ENCODE data around the gene ENTPD6.

Gene ENTPD6

GRCh38 chr20:25247000-25247517 lies 51.5 kb downstream of the ENTPD6 start (continued):
- TF ChIP-seq, protein P1, sequence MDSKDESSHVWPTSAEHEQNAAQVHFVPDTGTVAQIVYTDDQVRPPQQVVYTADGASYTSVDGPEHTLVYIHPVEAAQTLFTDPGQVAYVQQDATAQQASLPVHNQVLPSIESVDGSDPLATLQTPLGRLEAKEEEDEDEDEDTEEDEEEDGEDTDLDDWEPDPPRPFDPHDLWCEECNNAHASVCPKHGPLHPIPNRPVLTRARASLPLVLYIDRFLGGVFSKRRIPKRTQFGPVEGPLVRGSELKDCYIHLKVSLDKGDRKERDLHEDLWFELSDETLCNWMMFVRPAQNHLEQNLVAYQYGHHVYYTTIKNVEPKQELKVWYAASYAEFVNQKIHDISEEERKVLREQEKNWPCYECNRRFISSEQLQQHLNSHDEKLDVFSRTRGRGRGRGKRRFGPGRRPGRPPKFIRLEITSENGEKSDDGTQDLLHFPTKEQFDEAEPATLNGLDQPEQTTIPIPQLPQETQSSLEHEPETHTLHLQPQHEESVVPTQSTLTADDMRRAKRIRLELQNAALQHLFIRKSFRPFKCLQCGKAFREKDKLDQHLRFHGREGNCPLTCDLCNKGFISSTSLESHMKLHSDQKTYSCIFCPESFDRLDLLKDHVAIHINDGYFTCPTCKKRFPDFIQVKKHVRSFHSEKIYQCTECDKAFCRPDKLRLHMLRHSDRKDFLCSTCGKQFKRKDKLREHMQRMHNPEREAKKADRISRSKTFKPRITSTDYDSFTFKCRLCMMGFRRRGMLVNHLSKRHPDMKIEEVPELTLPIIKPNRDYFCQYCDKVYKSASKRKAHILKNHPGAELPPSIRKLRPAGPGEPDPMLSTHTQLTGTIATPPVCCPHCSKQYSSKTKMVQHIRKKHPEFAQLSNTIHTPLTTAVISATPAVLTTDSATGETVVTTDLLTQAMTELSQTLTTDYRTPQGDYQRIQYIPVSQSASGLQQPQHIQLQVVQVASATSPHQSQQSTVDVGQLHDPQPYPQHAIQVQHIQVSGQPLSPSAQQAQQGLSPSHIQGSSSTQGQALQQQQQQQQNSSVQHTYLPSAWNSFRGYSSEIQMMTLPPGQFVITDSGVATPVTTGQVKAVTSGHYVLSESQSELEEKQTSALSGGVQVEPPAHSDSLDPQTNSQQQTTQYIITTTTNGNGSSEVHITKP (tag by site-specific recombination; IDR thresholded peaks at IDR 0.05): peak; percentile 16
- no peak for TF ChIP-seq SETDB1 (IDR thresholded peaks at IDR 0.05; ENCODE audit: insufficient read length, low read length)
- 0 out of 2 replicates have a peak, but pooled peaks have one; percentile 48 for TF ChIP-seq ZXDB (tag by site-specific recombination; IDR thresholded peaks at IDR 0.05)
- peak; percentile 85 for TF ChIP-seq CTCF (tag by site-specific recombination; IDR thresholded peaks at IDR 0.05)
- TF ChIP-seq ZFHX2 (tag by site-specific recombination; conservative IDR thresholded peaks at IDR 0.05): peak; percentile 37; the same call in 1 of the 2 replicates
- TF ChIP-seq SP7 (tag by site-specific recombination; IDR thresholded peaks at IDR 0.05): 0 out of 2 replicates have a peak, but pooled peaks have one; percentile 40
- no peak for TF ChIP-seq ZNF513 (tag by site-specific recombination; IDR thresholded peaks at IDR 0.05)
- TF ChIP-seq ZBTB48 (tag by site-specific recombination; IDR thresholded peaks at IDR 0.05): peak; percentile 84
- TF ChIP-seq PRDM1 (tag by site-specific recombination; IDR thresholded peaks at IDR 0.05): no peak
- no peak for TF ChIP-seq EGR2 (tag by site-specific recombination; IDR thresholded peaks at IDR 0.05; ENCODE audit: low read depth)
- TF ChIP-seq, protein P2, sequence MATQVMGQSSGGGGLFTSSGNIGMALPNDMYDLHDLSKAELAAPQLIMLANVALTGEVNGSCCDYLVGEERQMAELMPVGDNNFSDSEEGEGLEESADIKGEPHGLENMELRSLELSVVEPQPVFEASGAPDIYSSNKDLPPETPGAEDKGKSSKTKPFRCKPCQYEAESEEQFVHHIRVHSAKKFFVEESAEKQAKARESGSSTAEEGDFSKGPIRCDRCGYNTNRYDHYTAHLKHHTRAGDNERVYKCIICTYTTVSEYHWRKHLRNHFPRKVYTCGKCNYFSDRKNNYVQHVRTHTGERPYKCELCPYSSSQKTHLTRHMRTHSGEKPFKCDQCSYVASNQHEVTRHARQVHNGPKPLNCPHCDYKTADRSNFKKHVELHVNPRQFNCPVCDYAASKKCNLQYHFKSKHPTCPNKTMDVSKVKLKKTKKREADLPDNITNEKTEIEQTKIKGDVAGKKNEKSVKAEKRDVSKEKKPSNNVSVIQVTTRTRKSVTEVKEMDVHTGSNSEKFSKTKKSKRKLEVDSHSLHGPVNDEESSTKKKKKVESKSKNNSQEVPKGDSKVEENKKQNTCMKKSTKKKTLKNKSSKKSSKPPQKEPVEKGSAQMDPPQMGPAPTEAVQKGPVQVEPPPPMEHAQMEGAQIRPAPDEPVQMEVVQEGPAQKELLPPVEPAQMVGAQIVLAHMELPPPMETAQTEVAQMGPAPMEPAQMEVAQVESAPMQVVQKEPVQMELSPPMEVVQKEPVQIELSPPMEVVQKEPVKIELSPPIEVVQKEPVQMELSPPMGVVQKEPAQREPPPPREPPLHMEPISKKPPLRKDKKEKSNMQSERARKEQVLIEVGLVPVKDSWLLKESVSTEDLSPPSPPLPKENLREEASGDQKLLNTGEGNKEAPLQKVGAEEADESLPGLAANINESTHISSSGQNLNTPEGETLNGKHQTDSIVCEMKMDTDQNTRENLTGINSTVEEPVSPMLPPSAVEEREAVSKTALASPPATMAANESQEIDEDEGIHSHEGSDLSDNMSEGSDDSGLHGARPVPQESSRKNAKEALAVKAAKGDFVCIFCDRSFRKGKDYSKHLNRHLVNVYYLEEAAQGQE (tag by site-specific recombination; IDR thresholded peaks at IDR 0.05): peak; percentile 54; the same call in 1 of the 2 replicates
- peak; percentile 91 for TF ChIP-seq ZBTB17 (tag by site-specific recombination; IDR thresholded peaks at IDR 0.05)
- TF ChIP-seq, protein P3, sequence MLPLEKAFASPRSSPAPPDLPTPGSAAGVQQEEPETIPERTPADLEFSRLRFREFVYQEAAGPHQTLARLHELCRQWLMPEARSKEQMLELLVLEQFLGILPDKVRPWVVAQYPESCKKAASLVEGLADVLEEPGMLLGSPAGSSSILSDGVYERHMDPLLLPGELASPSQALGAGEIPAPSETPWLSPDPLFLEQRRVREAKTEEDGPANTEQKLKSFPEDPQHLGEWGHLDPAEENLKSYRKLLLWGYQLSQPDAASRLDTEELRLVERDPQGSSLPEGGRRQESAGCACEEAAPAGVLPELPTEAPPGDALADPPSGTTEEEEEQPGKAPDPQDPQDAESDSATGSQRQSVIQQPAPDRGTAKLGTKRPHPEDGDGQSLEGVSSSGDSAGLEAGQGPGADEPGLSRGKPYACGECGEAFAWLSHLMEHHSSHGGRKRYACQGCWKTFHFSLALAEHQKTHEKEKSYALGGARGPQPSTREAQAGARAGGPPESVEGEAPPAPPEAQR (tag by site-specific recombination; IDR thresholded peaks at IDR 0.05): no peak

GRCh38 chr20:25247518-25247955 lies 52.0 kb downstream of the ENTPD6 start:
- Histone ChIP-seq H3K27ac (ENCODE audit: extremely low read depth, low read depth, low read length) (peak overlapping the region; percentile 75; the same call in 1 of the 2 replicates), H3K4me1 (ENCODE audit: control insufficient read depth, insufficient read depth, low read length) (peaks cover 20% of the 10 kb centered on the region), H3K4me3 (ENCODE audit: low read depth, low read length) (peak overlapping the region; percentile 87), H3K36me3 (ENCODE audit: control insufficient read depth in 2 of 2, insufficient read depth in 1 of 2, low read length in 2 of 2) (no peaks in the 10 kb centered on the region), H3K9me3 (ENCODE audit: control insufficient read depth, insufficient read depth, low read depth, low read length) (no peaks in the 10 kb centered on the region)
- POLR2A ChIA-PET: interaction anchor here (0.7 to 2.1 kb wide), 15 partner anchors 8 to 188 kb away, joined by 3 to 17 read pairs (median 4); partner anchors contain the start of gene GINS1
- CTCF ChIA-PET: interaction anchor here (0.6 to 2.7 kb wide), 7 partner anchors 11 to 69 kb away, joined by 3 to 20 read pairs (median 4); no protein-coding TSS in a partner anchor
- TF ChIP-seq TRIM28 (IDR thresholded peaks at IDR 0.05; ENCODE audit: borderline replicate concordance, low read length): no peak
- no peak for TF ChIP-seq ZNF624 (tag by site-specific recombination; IDR thresholded peaks at IDR 0.05)
- no peak for TF ChIP-seq YY2 (tag by site-specific recombination; IDR thresholded peaks at IDR 0.05)
- TF ChIP-seq ZBTB17 (tag by site-specific recombination; IDR thresholded peaks at IDR 0.05): peak; percentile 1
- TF ChIP-seq, protein P4, sequence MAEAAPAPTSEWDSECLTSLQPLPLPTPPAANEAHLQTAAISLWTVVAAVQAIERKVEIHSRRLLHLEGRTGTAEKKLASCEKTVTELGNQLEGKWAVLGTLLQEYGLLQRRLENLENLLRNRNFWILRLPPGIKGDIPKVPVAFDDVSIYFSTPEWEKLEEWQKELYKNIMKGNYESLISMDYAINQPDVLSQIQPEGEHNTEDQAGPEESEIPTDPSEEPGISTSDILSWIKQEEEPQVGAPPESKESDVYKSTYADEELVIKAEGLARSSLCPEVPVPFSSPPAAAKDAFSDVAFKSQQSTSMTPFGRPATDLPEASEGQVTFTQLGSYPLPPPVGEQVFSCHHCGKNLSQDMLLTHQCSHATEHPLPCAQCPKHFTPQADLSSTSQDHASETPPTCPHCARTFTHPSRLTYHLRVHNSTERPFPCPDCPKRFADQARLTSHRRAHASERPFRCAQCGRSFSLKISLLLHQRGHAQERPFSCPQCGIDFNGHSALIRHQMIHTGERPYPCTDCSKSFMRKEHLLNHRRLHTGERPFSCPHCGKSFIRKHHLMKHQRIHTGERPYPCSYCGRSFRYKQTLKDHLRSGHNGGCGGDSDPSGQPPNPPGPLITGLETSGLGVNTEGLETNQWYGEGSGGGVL (tag by site-specific recombination; IDR thresholded peaks at IDR 0.05): no peak
- TF ChIP-seq SP2 (tag by site-specific recombination; IDR thresholded peaks at IDR 0.05): 0 out of 2 replicates have a peak, but pooled peaks have one; percentile 5
- TF ChIP-seq CTCF (tag by site-specific recombination; IDR thresholded peaks at IDR 0.05): no peak
- no peak for TF ChIP-seq ZNF10 (tag by site-specific recombination; IDR thresholded peaks at IDR 0.05)

Data from HEK293 (cell line).